HG03354 (cell line): Measurements from ENCODE around the gene MTA3.
"Not testable (repeated sequence)": the region's sequence is repeated elsewhere in the genome, so short reads cannot be mapped to it uniquely, and the experiment has no call there.

Source experiments
- ATAC-seq: cut with Tn5 transposase; IDR thresholded peaks from one replicate; pipeline ENCODE4 v1.9.1; 2021; ENCODE audit warnings: mild to moderate bottlenecking; ENCODE audit not compliant: unreplicated experiment, poor library complexity, severe bottlenecking

MTA3 gene

DNA sequence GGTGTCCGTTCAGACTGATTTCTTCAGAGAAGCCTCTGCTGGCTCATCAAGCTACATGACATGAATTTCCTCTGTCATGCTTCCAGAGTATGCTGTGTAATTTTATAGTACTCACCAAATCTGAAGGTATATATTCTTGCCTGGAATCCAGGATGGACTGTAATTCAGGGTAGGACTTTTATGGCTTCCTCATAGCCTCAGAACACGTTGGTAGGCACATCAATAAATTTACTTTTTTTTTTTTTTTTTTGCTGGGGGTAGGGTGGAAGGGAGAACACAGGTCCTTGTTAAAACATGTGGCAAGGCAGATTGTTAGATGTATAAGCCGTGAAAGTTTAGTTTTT, 34.4 kb downstream of the MTA3 start:
- ATAC-seq: no peak

- ATAC-seq: not testable (repeated sequence)
Measured at GRCh38 chr2:42604341-42604867, 36.0 kb downstream of the MTA3 start.

GRCh38 chr2:42606166-42606565, 37.7 kb downstream of the MTA3 start:
- ATAC-seq: not testable (repeated sequence)

DNA sequence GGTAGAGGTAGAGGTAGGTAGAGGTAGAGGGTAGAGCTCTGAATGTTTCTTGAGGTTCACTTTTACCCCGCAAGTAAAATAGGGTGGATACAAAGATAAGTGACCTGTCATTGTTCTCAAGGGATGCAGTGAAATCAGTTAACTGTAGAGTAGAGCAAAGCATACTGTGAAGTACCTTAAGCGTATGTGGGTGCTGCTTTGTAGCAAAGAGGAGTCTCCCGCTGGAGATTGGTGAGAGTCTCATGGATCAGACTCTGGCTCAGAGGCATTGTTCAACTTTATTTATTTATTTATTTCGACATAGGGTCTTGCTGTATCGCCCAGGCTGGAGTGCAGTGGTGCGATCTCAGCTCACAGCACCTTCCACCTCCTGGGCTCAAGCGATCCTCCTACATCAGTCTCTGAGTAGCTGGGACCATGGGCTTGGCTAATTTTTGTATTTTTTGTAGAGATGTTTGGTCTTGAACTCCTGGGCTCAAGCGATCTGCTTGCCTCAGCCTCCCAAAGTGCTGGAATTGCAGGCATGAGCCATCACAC, 38.7 kb downstream of the MTA3 start:
- no peak for ATAC-seq

DNA sequence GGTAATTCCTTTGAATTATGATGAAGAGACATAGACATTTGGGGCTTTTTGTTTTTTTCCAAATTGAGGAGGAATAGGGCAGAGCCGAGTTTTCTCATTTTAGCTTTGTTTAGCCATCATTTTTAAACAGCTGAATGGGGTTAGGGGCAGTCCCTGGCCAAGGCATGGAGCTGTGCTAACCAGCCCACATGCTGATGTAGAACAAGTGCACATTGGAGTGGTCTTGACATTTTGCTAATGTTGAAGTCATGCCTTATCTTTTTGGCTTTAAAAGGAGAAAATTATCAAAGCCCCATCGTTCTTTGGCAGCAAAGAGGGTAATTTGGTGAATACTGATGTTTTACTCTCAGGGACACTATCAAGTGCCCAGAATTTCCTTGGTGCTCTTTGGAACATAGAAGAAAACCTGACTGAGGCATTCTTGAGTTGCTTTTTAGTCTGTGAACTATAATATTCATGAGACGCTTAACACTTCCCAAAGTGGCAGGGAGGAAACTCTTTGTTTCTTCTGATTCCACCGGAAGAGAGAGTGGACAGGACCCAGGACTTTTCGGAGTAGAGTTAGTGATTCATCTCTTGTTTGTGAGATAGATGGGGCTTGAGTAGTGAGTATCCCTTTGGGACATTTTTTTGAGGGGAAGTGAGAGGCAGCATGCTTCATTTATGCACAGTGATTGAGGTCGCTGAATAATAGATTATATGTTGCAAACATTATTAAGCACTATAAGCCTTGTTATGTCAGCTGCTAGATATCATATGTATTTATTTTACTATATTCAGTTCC, 45.0 kb downstream of the MTA3 start:
- no peak for ATAC-seq

DNA sequence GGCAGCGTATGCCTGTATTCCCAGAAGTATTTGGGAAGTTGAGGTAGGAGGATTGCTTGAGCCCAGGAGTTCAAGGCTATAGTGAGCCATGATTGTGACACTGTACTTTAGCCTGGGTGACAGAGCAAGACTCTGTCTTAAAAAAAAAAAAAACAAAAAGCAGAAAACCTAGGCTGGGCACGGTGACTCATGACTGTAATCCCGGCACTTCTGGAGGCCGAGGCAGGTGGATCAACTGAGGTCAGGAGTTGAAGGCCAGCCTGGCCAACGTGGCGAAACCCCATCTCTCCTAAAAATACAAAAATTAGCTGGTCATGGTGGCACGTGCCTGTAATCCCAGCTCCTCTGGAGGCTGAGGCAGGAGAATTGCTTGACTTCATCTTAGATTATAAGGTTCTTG, 46.4 kb downstream of the MTA3 start:
- ATAC-seq: no peak

DNA sequence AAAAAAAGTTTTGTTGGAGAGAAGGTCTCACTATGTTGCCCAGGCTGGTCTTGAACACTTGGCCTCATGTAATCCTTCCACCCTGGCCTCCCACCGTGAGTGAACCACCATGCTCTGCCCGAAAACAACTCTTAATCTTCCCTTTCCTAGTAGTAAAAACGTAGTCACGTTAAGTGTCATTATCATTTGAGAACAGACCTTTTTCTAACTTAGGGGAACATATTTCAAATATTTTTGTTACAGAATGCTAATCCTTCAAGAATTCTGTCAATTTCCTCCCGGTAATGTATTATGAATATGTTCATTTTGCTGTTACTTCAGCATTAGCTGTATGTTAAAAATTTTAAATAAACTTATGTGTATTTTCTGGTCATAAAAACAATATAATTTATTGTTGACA, 49.7 kb downstream of the MTA3 start:
- no peak for ATAC-seq

DNA sequence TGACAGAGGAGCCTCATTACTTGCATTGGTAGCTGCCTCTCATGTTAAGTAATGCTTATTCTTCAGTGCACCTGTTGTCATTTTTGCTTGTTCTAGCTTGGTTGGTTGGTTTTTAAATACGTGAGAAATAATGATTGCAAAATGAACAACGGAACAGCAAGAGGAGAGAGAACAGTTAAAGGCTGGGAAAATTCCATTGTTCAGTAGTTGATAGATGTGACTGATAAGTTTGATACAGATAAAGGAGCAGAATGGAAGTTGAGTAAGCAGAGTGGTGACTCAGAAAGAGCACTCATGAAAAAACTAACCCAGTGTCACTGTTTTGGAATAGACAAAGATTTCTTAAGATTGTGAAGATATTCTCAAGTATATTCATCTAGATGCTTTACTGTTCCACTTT, 50.5 kb downstream of the MTA3 start:
- no peak for ATAC-seq

DNA sequence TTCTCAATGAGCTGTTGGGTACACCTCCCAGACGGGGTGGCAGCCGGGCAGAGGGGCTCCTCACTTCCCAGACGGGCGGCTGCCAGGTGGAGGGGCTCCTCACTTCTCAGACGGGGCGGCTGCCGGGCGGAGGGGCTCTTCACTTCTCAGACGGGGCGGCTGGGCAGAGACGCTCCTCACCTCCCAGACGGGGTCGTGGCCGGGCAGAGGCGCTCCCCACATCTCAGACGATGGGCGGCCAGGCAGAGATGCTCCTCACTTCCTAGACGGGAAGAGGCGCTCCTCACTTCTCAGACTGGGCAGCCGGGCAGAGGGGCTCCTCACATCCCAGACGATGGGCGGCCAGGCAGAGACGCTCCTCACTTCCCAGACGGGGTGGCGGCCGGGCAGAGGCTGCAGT, 53.2 kb downstream of the MTA3 start:
- ATAC-seq: not testable (repeated sequence)

DNA sequence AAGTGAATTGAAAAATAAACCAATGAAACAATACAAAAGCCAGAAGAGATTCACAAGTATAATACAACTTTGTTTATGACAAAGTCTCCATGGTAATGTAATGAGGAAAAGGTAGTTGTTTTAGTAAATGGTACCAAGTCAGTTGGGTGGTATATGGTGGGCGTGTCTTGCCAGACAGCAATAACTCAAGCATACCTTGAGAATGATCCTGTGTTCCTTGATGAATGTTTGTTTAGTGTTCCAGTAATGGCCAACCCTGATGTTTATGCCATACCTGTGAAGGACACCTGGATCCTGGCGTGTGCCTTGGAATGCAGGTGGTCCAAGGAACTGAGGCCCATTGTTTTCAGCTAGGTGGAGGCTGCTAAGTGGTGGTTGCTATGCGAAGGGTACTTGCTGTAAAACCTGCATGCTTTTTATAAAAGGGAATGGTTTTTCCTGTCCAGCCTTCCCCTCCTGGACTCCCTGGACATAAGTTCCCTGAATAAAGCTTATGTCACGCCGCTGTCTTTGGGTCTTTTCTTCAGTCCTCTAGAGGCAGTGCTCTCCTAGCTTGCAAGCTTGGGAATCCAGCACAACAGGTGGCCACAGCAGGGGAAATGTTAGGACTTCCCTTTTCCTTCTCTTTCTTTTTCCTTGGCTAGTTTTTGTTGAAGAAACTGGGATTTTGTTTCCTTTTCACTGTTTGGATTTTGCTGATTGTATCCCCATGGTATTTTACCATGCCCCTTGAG, 54.7 kb downstream of the MTA3 start:
- no peak for ATAC-seq

GRCh38 chr2:42624047-42624446, 55.6 kb downstream of the MTA3 start:
- no peak for ATAC-seq

DNA sequence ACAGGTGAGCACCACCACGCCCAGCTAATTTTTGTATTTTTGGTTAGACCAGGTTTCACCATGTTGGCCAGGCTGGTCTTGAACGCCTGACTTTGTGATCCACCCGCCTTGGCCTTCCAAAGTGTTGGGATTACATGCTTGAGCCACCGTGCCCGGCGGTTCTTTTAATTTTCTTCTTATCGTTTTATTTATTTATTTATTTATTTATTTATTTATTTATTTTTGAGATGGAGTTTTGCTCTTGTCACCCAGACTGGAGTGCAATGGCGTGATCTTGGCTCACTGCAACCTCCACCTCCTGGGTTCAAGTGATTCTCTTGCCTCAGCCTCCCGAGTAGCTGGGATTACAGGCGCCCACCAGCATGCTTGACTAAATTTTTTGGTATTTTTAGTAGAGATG, 59.6 kb downstream of the MTA3 start:
- not testable (repeated sequence) for ATAC-seq

GRCh38 chr2:42636934-42637333, 68.5 kb downstream of the MTA3 start:
- no peak for ATAC-seq

DNA sequence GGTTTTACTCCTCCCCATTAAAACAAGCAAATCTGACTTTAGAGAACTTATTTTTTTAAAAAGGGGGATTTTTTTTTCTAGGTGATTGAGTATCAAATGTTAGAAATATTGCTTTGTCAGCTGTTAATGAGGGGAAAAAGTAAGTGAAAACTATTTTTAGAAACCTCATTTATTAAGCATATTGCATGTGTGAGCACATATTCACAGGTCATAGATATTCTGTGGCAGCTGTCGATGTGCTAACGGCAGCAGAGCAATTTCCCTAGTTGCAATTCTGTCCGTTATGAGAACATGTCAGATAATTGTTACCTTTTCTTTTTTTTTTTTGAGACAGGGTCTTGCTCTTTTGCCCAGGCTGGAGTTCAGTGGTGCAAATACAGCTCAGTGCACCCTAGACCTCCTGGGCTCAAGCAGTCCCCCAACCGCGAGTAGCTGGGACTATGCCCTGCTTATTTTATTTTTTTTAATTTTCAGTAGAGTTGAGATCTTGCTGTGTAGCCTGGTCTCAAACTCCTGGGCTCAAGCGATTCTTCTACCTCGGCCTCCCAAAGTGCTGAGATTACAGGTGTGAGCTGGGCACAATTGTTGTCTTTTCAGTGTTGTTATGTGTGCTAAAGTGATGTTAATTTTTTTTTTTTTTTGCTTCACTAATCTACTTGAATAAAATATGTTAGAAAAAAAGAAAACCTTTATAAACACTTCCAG, 69.8 kb downstream of the MTA3 start:
- no peak for ATAC-seq

GRCh38 chr2:42639340-42640077, 71.1 kb downstream of the MTA3 start:
- ATAC-seq: no peak

- ATAC-seq: no peak
Measured at GRCh38 chr2:42640261-42640660, 71.8 kb downstream of the MTA3 start.

DNA sequence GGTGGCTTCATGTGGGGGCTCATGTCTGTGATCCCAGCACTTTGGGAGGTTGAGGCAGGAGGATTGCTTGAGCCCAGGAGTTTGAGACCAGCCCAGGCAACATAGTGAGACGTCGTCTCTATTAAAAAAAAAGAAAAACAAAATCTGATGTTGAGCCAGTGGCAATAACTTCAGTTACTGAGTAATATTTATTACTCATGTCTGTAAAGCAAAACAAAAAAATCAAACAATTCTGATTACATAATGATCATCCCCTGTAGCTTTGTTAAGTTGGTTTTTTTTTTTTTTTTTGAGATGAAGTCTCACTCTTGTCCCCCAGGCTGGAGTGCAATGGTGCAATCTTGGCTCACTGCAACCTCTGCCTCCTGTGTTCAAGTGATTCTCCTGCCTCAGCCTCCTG, 73.9 kb downstream of the MTA3 start:
- not testable (repeated sequence) for ATAC-seq

- ATAC-seq: no peak
Measured at GRCh38 chr2:42645551-42645950, 77.1 kb downstream of the MTA3 start.

DNA sequence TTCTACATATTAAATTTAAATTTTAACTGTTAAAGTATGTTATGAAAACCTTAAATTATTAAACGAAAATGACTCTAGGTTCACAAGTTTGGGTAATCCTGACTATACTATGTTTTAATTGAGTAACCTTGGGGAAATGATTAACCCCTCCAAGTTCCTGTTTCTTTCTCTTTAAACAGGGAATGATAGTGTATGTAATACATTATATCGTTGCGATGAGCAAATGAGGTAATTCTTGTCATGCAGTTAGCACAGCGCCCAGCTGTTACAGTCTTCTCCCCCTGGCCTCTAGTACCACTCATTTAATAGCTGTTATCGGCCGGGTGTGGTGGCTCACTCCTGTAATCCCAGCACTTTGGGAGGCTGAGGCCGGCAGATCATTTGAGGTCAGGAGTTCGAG, 80.4 kb downstream of the MTA3 start:
- no peak for ATAC-seq

GRCh38 chr2:42651057-42651456, 82.6 kb downstream of the MTA3 start:
- ATAC-seq: no peak
